K562 (cell line): ENCODE data around the gene GNPAT. TPM values are rescaled to one million over a fixed set of nuclear protein-coding genes. Genes with fewer than 3 reads are reported as not detected.
A peak's percentile ranks its signal among the peaks of the same experiment; 100 is the strongest.

Source experiments
- BHLHE40 ChIP-seq: IDR thresholded peaks from 2 replicates; pipeline ENCODE4 v1.6.1; 2011; ENCODE audit warnings: low read length, improper control_type of control experiment
- EGR1 ChIP-seq: fragments of 450-650 bp; conservative IDR thresholded peaks from 2 replicates; pipeline ENCODE4 v1.6.1; 2017; ENCODE audit warnings: mild to moderate bottlenecking
- GATA2 ChIP-seq: sonication (generic); formaldehyde crosslinking; IDR thresholded peaks from 2 replicates; pipeline ENCODE4 v1.4.0; 2020; ENCODE audit warnings: mild to moderate bottlenecking, missing genetic modification reagents
- MEIS2 ChIP-seq: fragments of 450-650 bp; IDR thresholded peaks from 2 replicates; pipeline ENCODE4 v1.6.1; 2014; ENCODE audit warnings: mild to moderate bottlenecking; ENCODE audit not compliant: partially characterized antibody
- MYC ChIP-seq, 2 experiments: fragments of 250-450 bp in 1 of 2; sonication (Bioruptor Pico) in 1 of 2; IDR thresholded peaks; 2 replicates each; pipeline versions ENCODE4 v1.5.1 to v1.6.1; 2012 to 2021; ENCODE audit warnings: low read depth in 2 of 2, borderline replicate concordance in 1 of 2, improper control_type of control experiment in 1 of 2, low read length in 1 of 2, mild to moderate bottlenecking in 1 of 2, moderate library complexity in 1 of 2
- NELFE ChIP-seq: IDR thresholded peaks from 2 replicates; pipeline ENCODE4 v1.6.1; 2011; ENCODE audit warnings: mild to moderate bottlenecking; ENCODE audit not compliant: insufficient read depth, insufficient read length
- NFRKB ChIP-seq: fragments of 450-650 bp; IDR thresholded peaks from 2 replicates; pipeline ENCODE4 v1.6.1; 2016; ENCODE audit warnings: low read depth
- POLR3G ChIP-seq: IDR thresholded peaks from 2 replicates; pipeline ENCODE4 v1.6.1; 2011; ENCODE audit not compliant: insufficient read length, insufficient replicate concordance; ENCODE audit errors: extremely low read depth
- SPI1 ChIP-seq: IDR thresholded peaks from 2 replicates; pipeline ENCODE4 v1.6.1; 2011; ENCODE audit warnings: low read depth, low read length, control low read depth, borderline replicate concordance
- TCF7L2 ChIP-seq: fragments of 150-350 bp; IDR thresholded peaks from 2 replicates; pipeline ENCODE4 v1.6.1; 2016; ENCODE audit warnings: low read depth, mild to moderate bottlenecking, low read length, moderate library complexity
- TEAD2 ChIP-seq: fragments of 450-650 bp; IDR thresholded peaks from 2 replicates; pipeline ENCODE4 v1.6.1; 2016; ENCODE audit warnings: missing genetic modification characterization, control low read depth, missing compliant biosample characterization
- THRAP3 ChIP-seq: fragments of 450-650 bp; IDR thresholded peaks from 2 replicates; pipeline ENCODE4 v1.6.1; 2016; ENCODE audit warnings: mild to moderate bottlenecking, inconsistent platforms, borderline replicate concordance
- ZFP1 ChIP-seq: fragments of 450-650 bp; formaldehyde crosslinking; IDR thresholded peaks from 2 replicates; pipeline ENCODE4 v1.4.0; 2020; ENCODE audit warnings: mild to moderate bottlenecking, mixed read lengths
- ZNF197 ChIP-seq: fragments of 200-800 bp; sonication (Bioruptor generic); IDR thresholded peaks from 2 replicates; pipeline ENCODE4 v1.6.1; 2016; ENCODE audit warnings: low read depth, missing genetic modification characterization, missing compliant biosample characterization
- ZNF609 ChIP-seq: sonication (generic); formaldehyde crosslinking; IDR thresholded peaks from 2 replicates; pipeline ENCODE4 v1.8.1; 2023; ENCODE audit warnings: missing genetic modification reagents, mild to moderate bottlenecking, borderline replicate concordance
- ZNF699 ChIP-seq: fragments of 250-450 bp; sonication (Bioruptor Pico); IDR thresholded peaks from 2 replicates; pipeline ENCODE4 v1.8.0; 2021; ENCODE audit warnings: mild to moderate bottlenecking, moderate library complexity; ENCODE audit not compliant: insufficient replicate concordance
- polyA plus RNA-seq, 8 experiments: library from polyadenylated mRNA; depleted of rRNA in 4 of 8; stranded (reverse) in 5 of 8; unstranded in 3 of 8; fragments of >200 nt; fragmentation: Nextera tagmentation in 2 of 8; fragmentation: Illumina TruSeq in 1 of 8; extraction: Ambion mirVana in 2 of 8; extraction: Trizol in 1 of 8; gene quantifications; 2 replicates each; pipeline versions ENCODE4 v1.2.1 to v1.2.3, GENCODE V29; 2011 to 2014; ENCODE audit warnings: inconsistent platforms in 1 of 8, missing spikeins in 1 of 8
- total RNA-seq, 7 experiments: library from RNA; depleted of rRNA in 6 of 7; stranded (reverse); fragments of >200 nt in 6 of 7; fragmentation: Illumina TruSeq in 2 of 7; extraction: Trizol in 2 of 7; gene quantifications; 2 replicates each; pipeline versions ENCODE4 v1.2.1 to v1.2.3, GENCODE V29; 2011 to 2021; ENCODE audit warnings: low replicate concordance in 1 of 7
- TF ChIP-seq, protein P1 (sequence below): fragments of 450-650 bp; formaldehyde crosslinking; IDR thresholded peaks from 2 replicates; pipeline ENCODE4 v1.4.0; 2020; ENCODE audit warnings: mild to moderate bottlenecking, moderate library complexity
- TF ChIP-seq, protein P2 (sequence below): fragments of 250-450 bp; sonication (Bioruptor Pico); IDR thresholded peaks from 2 replicates; pipeline ENCODE4 v1.8.0; 2021; ENCODE audit warnings: moderate library complexity, mild to moderate bottlenecking, inconsistent platforms

Gene GNPAT
- total and polyA plus RNA-seq, 9 of the 15 experiments (the other 6 are each of a cell fraction or from before 2014, with no cell fraction given), result 32.1 to 68.8 (median 50.7) TPM

DNA sequence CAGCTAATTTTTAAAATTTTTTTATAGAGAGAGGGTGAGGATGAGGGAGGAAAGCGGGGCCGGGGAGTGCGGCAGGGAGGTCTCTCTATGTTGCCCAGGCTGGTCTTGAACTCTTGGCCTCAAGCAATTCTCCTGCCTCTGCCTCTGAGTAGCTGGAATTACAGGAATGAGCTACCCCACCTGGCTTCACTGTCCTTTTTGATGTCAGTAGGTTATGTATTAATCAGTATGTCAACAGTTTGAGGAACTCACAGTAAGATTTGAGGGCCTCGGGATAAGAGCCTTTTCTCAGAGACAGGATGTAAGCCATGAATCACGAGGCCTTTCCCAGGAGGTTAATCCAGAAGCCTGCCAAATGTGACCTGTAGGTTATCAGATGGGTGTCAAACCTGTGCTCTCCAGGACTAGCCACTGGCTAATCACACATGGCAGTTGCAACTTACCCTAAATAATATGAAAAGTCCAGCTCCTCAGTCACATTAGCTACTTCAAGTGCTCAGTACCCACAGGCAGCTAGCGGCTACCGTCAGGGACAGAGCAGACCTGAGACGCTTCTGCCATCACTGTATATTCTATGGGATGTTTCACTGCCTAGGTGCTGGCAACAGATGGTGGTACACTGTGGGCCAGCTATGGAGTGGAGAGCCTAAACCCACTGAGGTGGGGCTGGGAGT, 46.0 kb upstream of the GNPAT start (continued):
- TF ChIP-seq ZNF609 (CRISPR knock-in tag) (peak; percentile 69; the same call in 1 of the 2 replicates), POLR3G (no peak), TCF7L2 (no peak), THRAP3 (no peak), SPI1 (peak; percentile 43; the same call in 1 of the 2 replicates), ZNF197 (CRISPR knock-in tag) (no peak), EGR1 (no peak), ZFP1 (CRISPR knock-in tag) (no peak), TEAD2 (tag) (no peak), BHLHE40 (peak; percentile 72), MEIS2 (peak; percentile 90), GATA2 (CRISPR knock-in tag) (no peak), MYC (IDR thresholded peaks at IDR 0.05; ENCODE audit: low read depth, low read length) (peak; percentile 31; the same call in 1 of the 2 replicates), MYC (CRISPR knock-in tag; IDR thresholded peaks at IDR 0.05; ENCODE audit: borderline replicate concordance, low read depth) (no peak), NELFE (no peak), ZNF699 (CRISPR knock-in tag) (no peak), NFRKB (no peak)
- TF ChIP-seq, protein P1, sequence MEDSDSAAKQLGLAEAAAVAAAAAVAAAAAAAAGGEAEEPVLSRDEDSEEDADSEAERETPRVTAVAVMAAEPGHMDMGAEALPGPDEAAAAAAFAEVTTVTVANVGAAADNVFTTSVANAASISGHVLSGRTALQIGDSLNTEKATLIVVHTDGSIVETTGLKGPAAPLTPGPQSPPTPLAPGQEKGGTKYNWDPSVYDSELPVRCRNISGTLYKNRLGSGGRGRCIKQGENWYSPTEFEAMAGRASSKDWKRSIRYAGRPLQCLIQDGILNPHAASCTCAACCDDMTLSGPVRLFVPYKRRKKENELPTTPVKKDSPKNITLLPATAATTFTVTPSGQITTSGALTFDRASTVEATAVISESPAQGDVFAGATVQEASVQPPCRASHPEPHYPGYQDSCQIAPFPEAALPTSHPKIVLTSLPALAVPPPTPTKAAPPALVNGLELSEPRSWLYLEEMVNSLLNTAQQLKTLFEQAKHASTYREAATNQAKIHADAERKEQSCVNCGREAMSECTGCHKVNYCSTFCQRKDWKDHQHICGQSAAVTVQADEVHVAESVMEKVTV (CRISPR knock-in tag), result no peak
- TF ChIP-seq, protein P2, sequence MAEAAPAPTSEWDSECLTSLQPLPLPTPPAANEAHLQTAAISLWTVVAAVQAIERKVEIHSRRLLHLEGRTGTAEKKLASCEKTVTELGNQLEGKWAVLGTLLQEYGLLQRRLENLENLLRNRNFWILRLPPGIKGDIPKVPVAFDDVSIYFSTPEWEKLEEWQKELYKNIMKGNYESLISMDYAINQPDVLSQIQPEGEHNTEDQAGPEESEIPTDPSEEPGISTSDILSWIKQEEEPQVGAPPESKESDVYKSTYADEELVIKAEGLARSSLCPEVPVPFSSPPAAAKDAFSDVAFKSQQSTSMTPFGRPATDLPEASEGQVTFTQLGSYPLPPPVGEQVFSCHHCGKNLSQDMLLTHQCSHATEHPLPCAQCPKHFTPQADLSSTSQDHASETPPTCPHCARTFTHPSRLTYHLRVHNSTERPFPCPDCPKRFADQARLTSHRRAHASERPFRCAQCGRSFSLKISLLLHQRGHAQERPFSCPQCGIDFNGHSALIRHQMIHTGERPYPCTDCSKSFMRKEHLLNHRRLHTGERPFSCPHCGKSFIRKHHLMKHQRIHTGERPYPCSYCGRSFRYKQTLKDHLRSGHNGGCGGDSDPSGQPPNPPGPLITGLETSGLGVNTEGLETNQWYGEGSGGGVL (CRISPR knock-in tag), result no peak
